Mucosa of descending colon (tissue), 3 donors: Measurements from ENCODE around the gene SCAMP1. TPM values are rescaled to one million over a fixed set of nuclear protein-coding genes. Genes with fewer than 3 reads are reported as not detected.

ENCODE experiments used
- ATAC-seq: fragments of 200-7000 bp; cut with Tn5 transposase; one replicate; pipeline ENCODE4 v1.9.1; 2020; ENCODE audit warnings: mild to moderate bottlenecking, moderate library complexity
- DNase-seq, 3 donors: peaks; one replicate each; pipeline ENCODE4 v3.0.0-alpha.2; 2020
- H3K36me3 ChIP-seq: fragments of 200-600 bp; one replicate; pipeline ENCODE4 v1.8.0; 2021; ENCODE audit warnings: low read depth, mild to moderate bottlenecking
- H3K4me1 ChIP-seq: fragments of 200-600 bp; one replicate; pipeline ENCODE4 v1.8.0; 2021; ENCODE audit warnings: low read depth, mild to moderate bottlenecking
- H3K4me3 ChIP-seq: fragments of 200-600 bp; one replicate; pipeline ENCODE4 v1.8.0; 2021; ENCODE audit warnings: mild to moderate bottlenecking
- H3K9me3 ChIP-seq: fragments of 200-600 bp; one replicate; pipeline ENCODE4 v1.8.0; 2021; ENCODE audit warnings: mild to moderate bottlenecking
- intact Hi-C, 2 donors: fragments of 100-400 bp; cut with DNase I in 1 of 2; cut with micrococcal nuclease in 1 of 2; formaldehyde crosslinking; loops; one replicate each; pipeline versions ENCODE4 v1.11.0 to v1.11.1; 2022; cut with DNase I, micrococcal nuclease
- total RNA-seq, 3 donors: library from RNA; stranded (reverse); fragmentation: NEBNext Ultra II Directional in 2 of 3; extraction: Animal tissue kit (Norgen Biotek cat#: 25700) in 2 of 3; gene quantifications; one replicate each; pipeline versions ENCODE4 v1.2.1 to v1.2.4, GENCODE V29; 2021 to 2023
- TF ChIP-seq, protein P1 (sequence below): fragments of 200-600 bp; IDR thresholded peaks from one replicate; pipeline ENCODE4 v1.8.0; 2022; ENCODE audit warnings: antibody characterized with exemption, mild to moderate bottlenecking
- donor health status: DM: no; HTN: no; CAD: no; lungs with moderate emphysema.
- donor health status: DM: no; HTN: no; CAD: no.
- donor health status: DM: no; HTN: yes; CAD: no.

Gene SCAMP1
- total RNA-seq, 3 donors from 2014 or later: 23.5 to 41.7 (median 36.1) TPM

DNA sequence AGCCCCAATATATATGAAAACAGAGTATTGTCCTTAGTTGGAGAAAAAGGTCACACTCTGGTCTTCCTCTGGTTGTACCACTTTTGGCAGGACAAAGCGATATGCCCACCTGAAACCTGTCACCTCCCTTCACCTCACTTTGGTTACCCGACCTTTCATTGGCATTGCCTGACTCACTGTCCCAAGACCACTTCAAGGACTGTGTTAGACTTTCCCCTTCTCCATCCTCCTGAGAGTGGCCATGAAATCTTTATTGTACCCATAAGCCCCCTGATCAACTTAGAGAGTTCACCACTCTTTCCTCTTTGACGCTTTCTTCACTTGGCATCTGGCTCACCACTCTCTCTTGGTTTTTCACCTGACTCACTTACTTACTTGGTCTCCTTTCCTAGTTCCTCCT is 33.5 kb upstream of the SCAMP1 start:
- no peak for ATAC-seq
- Histone ChIP-seq H3K4me3 (no peak overlapping the region), H3K4me1 (no peaks in the 10 kb centered on the region), H3K9me3 (no peaks in the 10 kb centered on the region), H3K36me3 (no peaks in the 10 kb centered on the region)
- DNase-seq: no peak
- intact Hi-C loops: no loop called here
- TF ChIP-seq, protein P1, sequence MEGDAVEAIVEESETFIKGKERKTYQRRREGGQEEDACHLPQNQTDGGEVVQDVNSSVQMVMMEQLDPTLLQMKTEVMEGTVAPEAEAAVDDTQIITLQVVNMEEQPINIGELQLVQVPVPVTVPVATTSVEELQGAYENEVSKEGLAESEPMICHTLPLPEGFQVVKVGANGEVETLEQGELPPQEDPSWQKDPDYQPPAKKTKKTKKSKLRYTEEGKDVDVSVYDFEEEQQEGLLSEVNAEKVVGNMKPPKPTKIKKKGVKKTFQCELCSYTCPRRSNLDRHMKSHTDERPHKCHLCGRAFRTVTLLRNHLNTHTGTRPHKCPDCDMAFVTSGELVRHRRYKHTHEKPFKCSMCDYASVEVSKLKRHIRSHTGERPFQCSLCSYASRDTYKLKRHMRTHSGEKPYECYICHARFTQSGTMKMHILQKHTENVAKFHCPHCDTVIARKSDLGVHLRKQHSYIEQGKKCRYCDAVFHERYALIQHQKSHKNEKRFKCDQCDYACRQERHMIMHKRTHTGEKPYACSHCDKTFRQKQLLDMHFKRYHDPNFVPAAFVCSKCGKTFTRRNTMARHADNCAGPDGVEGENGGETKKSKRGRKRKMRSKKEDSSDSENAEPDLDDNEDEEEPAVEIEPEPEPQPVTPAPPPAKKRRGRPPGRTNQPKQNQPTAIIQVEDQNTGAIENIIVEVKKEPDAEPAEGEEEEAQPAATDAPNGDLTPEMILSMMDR: no peak

DNA sequence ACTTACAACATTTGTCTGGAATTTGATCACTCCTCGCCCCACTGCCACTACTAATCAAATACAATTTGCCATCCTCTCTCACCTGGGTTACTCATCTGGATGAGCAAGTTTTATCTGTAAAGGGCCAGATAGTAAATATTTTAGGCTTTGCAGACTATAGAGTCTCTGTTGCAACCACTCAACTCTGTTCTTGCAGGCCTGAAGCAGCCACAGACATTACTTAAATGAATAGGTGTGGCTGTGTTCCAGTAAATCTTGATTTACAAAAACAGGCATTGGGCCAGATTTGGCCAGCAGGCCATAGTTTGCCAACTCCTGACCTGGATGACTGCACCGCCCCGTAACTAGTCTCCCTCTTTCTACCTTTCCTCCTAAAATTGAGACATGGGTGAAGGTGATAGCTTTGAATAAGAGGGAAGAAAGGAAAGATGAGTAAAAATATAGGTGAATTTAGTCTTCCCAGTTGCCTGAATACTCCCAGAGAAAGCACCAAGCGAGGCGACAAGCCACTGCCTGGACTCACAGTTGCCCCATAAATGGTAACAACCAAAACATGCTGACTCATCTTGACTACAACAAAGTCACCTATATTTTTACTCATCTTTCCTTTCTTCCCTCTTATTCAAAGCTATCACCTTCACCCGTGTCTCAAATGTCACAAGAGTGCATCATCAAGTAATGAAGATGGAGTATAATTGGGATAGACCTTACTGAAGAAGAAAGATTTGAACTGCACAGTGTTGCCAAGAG is 32.5 kb upstream of the SCAMP1 start:
- Histone ChIP-seq H3K4me3 (no peak overlapping the region), H3K36me3 (no peaks in the 10 kb centered on the region), H3K9me3 (no peaks in the 10 kb centered on the region), H3K4me1 (no peaks in the 10 kb centered on the region)
- intact Hi-C loops: no loop called here
- TF ChIP-seq, protein P1: no peak
- ATAC-seq: no peak
- DNase-seq: no peak

DNA sequence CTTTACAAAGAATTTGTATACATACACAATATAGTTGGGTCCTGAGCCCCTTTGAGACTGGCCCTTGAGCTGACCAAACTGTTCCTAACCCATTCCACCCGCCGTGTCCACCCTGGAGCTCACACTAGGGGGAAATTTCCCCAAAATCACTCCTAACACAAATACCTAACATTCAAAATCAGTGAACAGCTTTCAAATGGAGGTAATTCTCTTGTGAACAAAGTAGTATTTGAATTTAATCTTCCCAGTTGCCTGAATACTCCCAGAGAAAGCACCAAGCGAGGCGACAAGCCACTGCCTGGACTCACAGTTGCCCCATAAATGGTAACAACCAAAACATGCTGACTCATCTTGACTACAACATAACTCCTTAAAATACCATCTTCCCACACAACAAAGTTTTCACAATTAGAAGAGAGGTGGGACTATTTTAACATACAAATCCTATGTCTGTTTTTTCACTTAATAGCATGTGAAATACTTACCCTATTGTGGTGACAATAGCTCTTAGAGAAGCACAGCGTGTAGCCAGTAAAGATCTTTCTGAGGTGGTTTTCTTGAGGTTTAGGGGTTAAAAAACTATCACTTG is 31.7 kb upstream of the SCAMP1 start:
- no peak for ATAC-seq
- intact Hi-C loops: no loop called here
- TF ChIP-seq, protein P1: no peak
- Histone ChIP-seq H3K9me3 (no peaks in the 10 kb centered on the region), H3K36me3 (no peaks in the 10 kb centered on the region), H3K4me3 (no peak overlapping the region), H3K4me1 (no peaks in the 10 kb centered on the region)
- DNase-seq: no peak

DNA sequence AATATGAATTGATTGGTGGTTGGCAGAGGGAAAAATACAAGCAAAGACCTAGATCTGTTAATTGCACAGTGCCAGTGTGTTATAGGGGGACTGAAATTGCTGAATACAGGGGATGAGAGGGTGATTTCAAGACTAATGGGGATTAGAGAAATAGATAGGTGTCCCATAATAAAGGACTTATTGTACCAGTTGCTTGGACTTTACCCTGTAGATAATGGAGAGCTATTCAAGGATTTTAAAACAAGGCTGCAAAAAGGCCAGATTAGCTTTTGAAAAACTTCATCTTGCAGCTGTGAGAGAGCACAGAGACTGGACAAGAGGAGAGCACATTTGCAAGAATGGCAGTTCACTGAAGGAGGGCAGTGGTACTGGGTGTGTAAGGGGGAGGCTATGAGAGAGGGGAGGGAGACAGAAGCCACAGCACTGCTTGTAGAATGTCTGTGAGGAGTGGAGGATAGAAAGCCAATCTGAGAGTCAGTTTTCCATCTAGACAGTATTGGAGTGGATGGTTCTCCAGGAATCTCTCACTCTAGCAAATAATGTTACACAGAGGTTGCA is 28.8 kb upstream of the SCAMP1 start:
- Histone ChIP-seq H3K4me1 (no peaks in the 10 kb centered on the region), H3K9me3 (no peaks in the 10 kb centered on the region), H3K36me3 (no peaks in the 10 kb centered on the region), H3K4me3 (no peak overlapping the region)
- ATAC-seq: no peak
- no peak for DNase-seq
- TF ChIP-seq, protein P1: no peak
- intact Hi-C loops: no loop called here

DNA sequence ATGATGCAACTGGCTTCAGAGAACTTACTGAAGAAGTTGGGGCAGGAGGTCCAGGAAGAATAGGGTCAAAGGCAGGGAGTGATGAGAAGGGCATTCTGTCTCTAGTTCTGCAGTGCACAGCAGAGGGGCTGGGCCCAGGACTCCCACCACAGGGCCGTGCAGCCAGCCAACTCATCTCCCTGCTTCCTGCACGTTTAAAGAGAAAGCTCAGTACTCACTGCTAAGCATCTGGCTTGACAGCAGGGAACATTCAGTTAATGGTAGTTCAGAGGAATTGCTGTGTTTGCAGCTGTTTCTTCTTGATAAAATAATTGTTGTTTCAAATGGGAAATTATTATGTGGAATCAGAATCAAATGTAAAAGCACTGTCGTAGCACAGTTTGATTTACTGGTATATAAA is 25.6 kb upstream of the SCAMP1 start:
- Histone ChIP-seq H3K36me3 (no peaks in the 10 kb centered on the region), H3K4me3 (no peak overlapping the region), H3K9me3 (peaks cover 6% of the 10 kb centered on the region), H3K4me1 (no peaks in the 10 kb centered on the region)
- TF ChIP-seq, protein P1: no peak
- DNase-seq: no peak
- intact Hi-C loops: no loop called here
- ATAC-seq: no peak
